HepG2 (cell line): ENCODE measurements around the gene PDCL3. TPM values are rescaled to one million over a fixed set of nuclear protein-coding genes. Genes with fewer than 3 reads are reported as not detected.

Experiments
- HNRNPLL ChIP-seq: fragments of 200-400 bp; formaldehyde crosslinking; IDR thresholded peaks from 2 replicates; pipeline ENCODE4 v1.6.1; 2017; ENCODE audit warnings: mild to moderate bottlenecking, low read depth, low read length; ENCODE audit not compliant: poor library complexity, severe bottlenecking
- HOXA7 ChIP-seq: sonication (generic); formaldehyde crosslinking; IDR thresholded peaks from 2 replicates; pipeline ENCODE4 v1.8.1; 2022; ENCODE audit warnings: mild to moderate bottlenecking, missing genetic modification reagents, moderate library complexity
- MEIS1 ChIP-seq: sonication (generic); formaldehyde crosslinking; IDR thresholded peaks from 2 replicates; pipeline ENCODE4 v1.9.0; 2021; ENCODE audit warnings: mild to moderate bottlenecking, missing genetic modification reagents, moderate library complexity, borderline replicate concordance
- PAX8 ChIP-seq: sonication (generic); formaldehyde crosslinking; IDR thresholded peaks from 2 replicates; pipeline ENCODE4 v1.8.0; 2022; ENCODE audit warnings: mild to moderate bottlenecking, missing genetic modification reagents, borderline replicate concordance
- RBM39 ChIP-seq: fragments of 200-400 bp; formaldehyde crosslinking; IDR thresholded peaks from one replicate; pipeline ENCODE4 v1.6.1; 2018; ENCODE audit warnings: antibody characterized with exemption, mild to moderate bottlenecking, low read depth, low read length; ENCODE audit not compliant: poor library complexity, severe bottlenecking
- SMARCC2 ChIP-seq: fragments of 450-650 bp; IDR thresholded peaks from 2 replicates; pipeline ENCODE4 v1.6.1; 2017; ENCODE audit warnings: antibody characterized with exemption, mild to moderate bottlenecking
- TEAD2 ChIP-seq: sonication (generic); formaldehyde crosslinking; IDR thresholded peaks from 2 replicates; pipeline ENCODE4 v1.9.0; 2021; ENCODE audit warnings: missing genetic modification reagents
- ZNF101 ChIP-seq: sonication (generic); formaldehyde crosslinking; IDR thresholded peaks from 2 replicates; pipeline ENCODE4 v1.4.0; 2020; ENCODE audit warnings: mild to moderate bottlenecking, low read depth, missing genetic modification reagents, borderline replicate concordance
- ZNF30 ChIP-seq: sonication (generic); formaldehyde crosslinking; IDR thresholded peaks from 2 replicates; pipeline ENCODE4 v1.5.0; 2020; ENCODE audit warnings: mild to moderate bottlenecking, missing genetic modification reagents
- ZNF343 ChIP-seq: sonication (generic); formaldehyde crosslinking; IDR thresholded peaks from 2 replicates; pipeline ENCODE4 v1.4.0; 2020; ENCODE audit warnings: mild to moderate bottlenecking, missing genetic modification reagents
- ZNF816 ChIP-seq: sonication (generic); formaldehyde crosslinking; IDR thresholded peaks from 2 replicates; pipeline ENCODE4 v1.8.0; 2022; ENCODE audit warnings: missing genetic modification reagents, mild to moderate bottlenecking, borderline replicate concordance
- ZSCAN22 ChIP-seq: sonication (generic); formaldehyde crosslinking; IDR thresholded peaks from 2 replicates; pipeline ENCODE4 v1.4.0; 2020; ENCODE audit warnings: mild to moderate bottlenecking, missing genetic modification reagents
- polyA plus RNA-seq, 8 experiments: library from polyadenylated mRNA; depleted of rRNA in 3 of 8; stranded (reverse) in 7 of 8; unstranded in 1 of 8; fragments of >200 nt; fragmentation: Illumina TruSeq in 4 of 8; extraction: Trizol in 4 of 8; gene quantifications; 2 replicates each; pipeline versions ENCODE4 v1.2.1 to v1.2.3, GENCODE V29; 2011 to 2016; ENCODE audit warnings: low read depth in 4 of 8, missing spikeins in 1 of 8, mixed read lengths in 1 of 8; ENCODE audit not compliant: insufficient read depth in 1 of 8
- total RNA-seq, 5 experiments: library from RNA; depleted of rRNA; stranded (reverse); fragments of >200 nt; fragmentation: Illumina TruSeq; extraction: Trizol; gene quantifications; 2 replicates each; pipeline ENCODE4 v1.2.3, GENCODE V29; 2016; ENCODE audit warnings: low read depth in 1 of 5
- TF ChIP-seq, protein P1 (sequence below): sonication (generic); formaldehyde crosslinking; IDR thresholded peaks from 2 replicates; pipeline ENCODE4 v1.8.0; 2022; ENCODE audit warnings: mild to moderate bottlenecking, missing genetic modification reagents; ENCODE audit not compliant: insufficient replicate concordance
- TF ChIP-seq, protein P2 (sequence below): sonication (generic); formaldehyde crosslinking; IDR thresholded peaks from 2 replicates; pipeline ENCODE4 v1.5.0; 2020; ENCODE audit warnings: missing genetic modification reagents, mild to moderate bottlenecking, borderline replicate concordance
- TF ChIP-seq, protein P3 (sequence below), 2 experiments: sonication (generic) in 1 of 2; formaldehyde crosslinking in 1 of 2; IDR thresholded peaks; 2 replicates each; pipeline versions ENCODE4 v1.6.1 to v1.9.0; 2014 to 2022; ENCODE audit warnings: antibody characterized with exemption in 1 of 2, borderline replicate concordance in 1 of 2, inconsistent platforms in 1 of 2, low read depth in 1 of 2, missing genetic modification reagents in 1 of 2
- TF ChIP-seq, protein P4 (sequence below): sonication (generic); formaldehyde crosslinking; conservative IDR thresholded peaks from 2 replicates; pipeline ENCODE4 v1.4.0; 2020; ENCODE audit warnings: missing genetic modification reagents

The PDCL3 gene
- total and polyA plus RNA-seq, 2 of the 13 experiments (the other 11 are each of a cell fraction or from before 2014, with no cell fraction given), result 14.4 to 24.4 TPM

DNA sequence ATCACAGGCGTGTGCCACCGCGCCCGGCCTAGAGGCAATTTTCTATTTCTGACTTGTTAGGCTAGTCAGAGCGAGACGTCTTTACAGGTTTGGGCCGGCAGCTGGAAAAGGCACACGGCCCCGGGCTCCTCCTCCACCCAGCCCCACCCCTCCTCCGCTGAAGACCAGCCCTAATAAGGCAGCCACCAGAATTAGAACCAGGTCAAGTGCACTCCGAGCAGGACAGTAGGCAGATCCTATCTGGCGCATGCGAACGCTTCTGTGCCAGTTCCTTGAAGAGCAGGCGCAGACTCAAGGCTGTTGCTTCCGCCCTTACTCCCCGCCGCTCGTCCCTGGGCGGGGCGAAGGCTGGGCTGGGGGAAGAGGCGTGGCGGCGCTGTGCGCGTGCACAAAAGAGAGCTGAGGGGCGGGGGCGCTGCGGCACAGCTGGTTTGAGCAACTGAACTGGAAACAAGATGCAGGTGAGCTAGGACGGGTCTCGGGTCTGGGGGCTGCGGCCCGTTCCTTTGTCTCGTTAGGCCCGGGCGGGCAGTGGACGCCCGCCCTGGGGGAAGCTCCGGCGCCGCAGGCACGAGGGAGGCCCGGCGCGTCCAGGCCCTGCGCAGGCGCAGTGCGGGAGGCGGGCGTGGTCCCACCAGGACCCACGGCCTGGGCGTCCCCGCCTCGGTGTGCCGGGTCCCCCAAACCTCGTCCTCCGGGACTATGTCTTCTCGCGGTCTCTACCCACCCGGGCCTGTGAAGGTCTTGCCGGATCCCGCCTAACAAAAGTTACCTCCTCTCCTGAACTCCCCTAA lies at the start of gene PDCL3 (continued):
- TF ChIP-seq, protein P1, sequence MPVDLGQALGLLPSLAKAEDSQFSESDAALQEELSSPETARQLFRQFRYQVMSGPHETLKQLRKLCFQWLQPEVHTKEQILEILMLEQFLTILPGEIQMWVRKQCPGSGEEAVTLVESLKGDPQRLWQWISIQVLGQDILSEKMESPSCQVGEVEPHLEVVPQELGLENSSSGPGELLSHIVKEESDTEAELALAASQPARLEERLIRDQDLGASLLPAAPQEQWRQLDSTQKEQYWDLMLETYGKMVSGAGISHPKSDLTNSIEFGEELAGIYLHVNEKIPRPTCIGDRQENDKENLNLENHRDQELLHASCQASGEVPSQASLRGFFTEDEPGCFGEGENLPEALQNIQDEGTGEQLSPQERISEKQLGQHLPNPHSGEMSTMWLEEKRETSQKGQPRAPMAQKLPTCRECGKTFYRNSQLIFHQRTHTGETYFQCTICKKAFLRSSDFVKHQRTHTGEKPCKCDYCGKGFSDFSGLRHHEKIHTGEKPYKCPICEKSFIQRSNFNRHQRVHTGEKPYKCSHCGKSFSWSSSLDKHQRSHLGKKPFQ (CRISPR knock-in tag), result peak; percentile 90
- TF ChIP-seq ZSCAN22 (CRISPR knock-in tag), result no peak
- peak; percentile 40; the same call in 1 of the 2 replicates for TF ChIP-seq MEIS1 (CRISPR knock-in tag)
- TF ChIP-seq HOXA7 (CRISPR knock-in tag), result no peak
- TF ChIP-seq RBM39, result peak; percentile 52
- TF ChIP-seq TEAD2 (CRISPR knock-in tag), result no peak
- TF ChIP-seq, protein P2, sequence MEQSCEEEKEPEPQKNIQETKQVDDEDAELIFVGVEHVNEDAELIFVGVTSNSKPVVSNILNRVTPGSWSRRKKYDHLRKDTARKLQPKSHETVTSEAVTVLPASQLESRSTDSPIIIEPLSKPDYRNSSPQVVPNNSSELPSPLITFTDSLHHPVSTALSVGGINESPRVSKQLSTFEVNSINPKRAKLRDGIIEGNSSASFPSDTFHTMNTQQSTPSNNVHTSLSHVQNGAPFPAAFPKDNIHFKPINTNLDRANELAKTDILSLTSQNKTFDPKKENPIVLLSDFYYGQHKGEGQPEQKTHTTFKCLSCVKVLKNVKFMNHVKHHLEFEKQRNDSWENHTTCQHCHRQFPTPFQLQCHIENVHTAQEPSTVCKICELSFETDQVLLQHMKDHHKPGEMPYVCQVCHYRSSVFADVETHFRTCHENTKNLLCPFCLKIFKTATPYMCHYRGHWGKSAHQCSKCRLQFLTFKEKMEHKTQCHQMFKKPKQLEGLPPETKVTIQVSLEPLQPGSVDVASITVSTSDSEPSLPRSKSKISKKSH (CRISPR knock-in tag), result no peak
- TF ChIP-seq HNRNPLL, result peak; percentile 80
- no peak for TF ChIP-seq SMARCC2
- TF ChIP-seq, protein P3, sequence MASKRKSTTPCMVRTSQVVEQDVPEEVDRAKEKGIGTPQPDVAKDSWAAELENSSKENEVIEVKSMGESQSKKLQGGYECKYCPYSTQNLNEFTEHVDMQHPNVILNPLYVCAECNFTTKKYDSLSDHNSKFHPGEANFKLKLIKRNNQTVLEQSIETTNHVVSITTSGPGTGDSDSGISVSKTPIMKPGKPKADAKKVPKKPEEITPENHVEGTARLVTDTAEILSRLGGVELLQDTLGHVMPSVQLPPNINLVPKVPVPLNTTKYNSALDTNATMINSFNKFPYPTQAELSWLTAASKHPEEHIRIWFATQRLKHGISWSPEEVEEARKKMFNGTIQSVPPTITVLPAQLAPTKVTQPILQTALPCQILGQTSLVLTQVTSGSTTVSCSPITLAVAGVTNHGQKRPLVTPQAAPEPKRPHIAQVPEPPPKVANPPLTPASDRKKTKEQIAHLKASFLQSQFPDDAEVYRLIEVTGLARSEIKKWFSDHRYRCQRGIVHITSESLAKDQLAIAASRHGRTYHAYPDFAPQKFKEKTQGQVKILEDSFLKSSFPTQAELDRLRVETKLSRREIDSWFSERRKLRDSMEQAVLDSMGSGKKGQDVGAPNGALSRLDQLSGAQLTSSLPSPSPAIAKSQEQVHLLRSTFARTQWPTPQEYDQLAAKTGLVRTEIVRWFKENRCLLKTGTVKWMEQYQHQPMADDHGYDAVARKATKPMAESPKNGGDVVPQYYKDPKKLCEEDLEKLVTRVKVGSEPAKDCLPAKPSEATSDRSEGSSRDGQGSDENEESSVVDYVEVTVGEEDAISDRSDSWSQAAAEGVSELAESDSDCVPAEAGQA (IDR thresholded peaks at IDR 0.05; ENCODE audit: low read depth), result no peak
- TF ChIP-seq, protein P3 (CRISPR knock-in tag; IDR thresholded peaks at IDR 0.05; ENCODE audit: borderline replicate concordance), result no peak
- TF ChIP-seq ZNF343 (CRISPR knock-in tag), result peak; percentile 71
- peak; percentile 90; the same call in 1 of the 2 replicates for TF ChIP-seq PAX8 (CRISPR knock-in tag)
- no peak for TF ChIP-seq ZNF101
- TF ChIP-seq, protein P4, sequence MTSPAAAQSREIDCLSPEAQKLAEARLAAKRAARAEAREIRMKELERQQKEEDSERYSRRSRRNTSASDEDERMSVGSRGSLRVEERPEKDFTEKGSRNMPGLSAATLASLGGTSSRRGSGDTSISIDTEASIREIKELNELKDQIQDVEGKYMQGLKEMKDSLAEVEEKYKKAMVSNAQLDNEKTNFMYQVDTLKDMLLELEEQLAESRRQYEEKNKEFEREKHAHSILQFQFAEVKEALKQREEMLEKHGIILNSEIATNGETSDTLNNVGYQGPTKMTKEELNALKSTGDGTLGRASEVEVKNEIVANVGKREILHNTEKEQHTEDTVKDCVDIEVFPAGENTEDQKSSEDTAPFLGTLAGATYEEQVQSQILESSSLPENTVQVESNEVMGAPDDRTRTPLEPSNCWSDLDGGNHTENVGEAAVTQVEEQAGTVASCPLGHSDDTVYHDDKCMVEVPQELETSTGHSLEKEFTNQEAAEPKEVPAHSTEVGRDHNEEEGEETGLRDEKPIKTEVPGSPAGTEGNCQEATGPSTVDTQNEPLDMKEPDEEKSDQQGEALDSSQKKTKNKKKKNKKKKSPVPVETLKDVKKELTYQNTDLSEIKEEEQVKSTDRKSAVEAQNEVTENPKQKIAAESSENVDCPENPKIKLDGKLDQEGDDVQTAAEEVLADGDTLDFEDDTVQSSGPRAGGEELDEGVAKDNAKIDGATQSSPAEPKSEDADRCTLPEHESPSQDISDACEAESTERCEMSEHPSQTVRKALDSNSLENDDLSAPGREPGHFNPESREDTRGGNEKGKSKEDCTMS (CRISPR knock-in tag), result no peak
- peak; percentile 98 for TF ChIP-seq ZNF816 (CRISPR knock-in tag)
- TF ChIP-seq ZNF30, result no peak
